ENCODE measurements around the gene SYNDIG1L. TPM values are rescaled to one million over a fixed set of nuclear protein-coding genes. Genes with fewer than 3 reads are reported as not detected.
A peak's percentile ranks its signal among the peaks of the same experiment; 100 is the strongest.

The SYNDIG1L gene
- total and polyA plus RNA-seq, 2 of the 8 experiments (the other 6 are each of a cell fraction or from before 2014, with no cell fraction given), result 3.0 to 3.2 TPM

GRCh38 chr14:74368441-74368840 is 57.6 kb downstream of the SYNDIG1L start:
- no peaks in the 10 kb centered on the region for H3K79me1 ChIP-seq (ENCODE audit: low read depth, low read length)
- H4K8ac ChIP-seq (ENCODE audit: extremely low read depth, insufficient read depth, low read length), result no peak overlapping the region
- no peak overlapping the region for H2BK20ac ChIP-seq (ENCODE audit: low read length)
- no peak overlapping the region for H2AFZ ChIP-seq (ENCODE audit: low read length)
- no peaks in the 10 kb centered on the region for H3K27me3 ChIP-seq (replicated peaks in 1 of 4; ENCODE audit: control insufficient read depth in 3 of 4, extremely low read depth in 1 of 4, insufficient read depth in 3 of 4, low read length in 3 of 4)
- H2BK5ac ChIP-seq (ENCODE audit: low read depth, low read length), result peak overlapping the region; percentile 49
- peak overlapping the region; percentile 69 for H2AK5ac ChIP-seq (ENCODE audit: low read depth, low read length)
- no peaks in the 10 kb centered on the region for H3K9me3 ChIP-seq (ENCODE audit: insufficient read depth in 2 of 2, low read depth in 1 of 2, low read length in 1 of 2)
- no peak overlapping the region for H4K5ac ChIP-seq (ENCODE audit: insufficient read length, low read depth, low read length)
- 84% methylated on average over 8 of the region's 8 CpGs; no CpG with 5 or more reads in 1 of the 2 experiments for WGBS, 2 experiments (ENCODE audit: extremely low coverage in 1 of 2, insufficient coverage in 1 of 2, insufficient read length in 1 of 2, insufficient replicate concordance in 2 of 2, low coverage in 1 of 2, low lambda C conversion rate in 2 of 2, missing lambda C conversion rate in 1 of 2)
- H2BK15ac ChIP-seq (ENCODE audit: low read length), result no peak overlapping the region
- H2BK120ac ChIP-seq (replicated peaks; ENCODE audit: low read depth, low read length), result no peak overlapping the region
- no peak overlapping the region for H3K27ac ChIP-seq (ENCODE audit: low read depth, low read length)
- no peak overlapping the region for H2BK12ac ChIP-seq (ENCODE audit: low read depth, low read length)
- peaks cover 0 to 6% (median 4%) of the 10 kb centered on the region in 4 experiments; a peak in 4 of 7 replicates for H3K4me1 ChIP-seq (replicated peaks in 1 of 4; ENCODE audit: control insufficient read depth in 3 of 4, insufficient read depth in 4 of 4, low read length in 3 of 4)
- no peak overlapping the region for H4K91ac ChIP-seq (replicated peaks; ENCODE audit: insufficient read length, low read length)
- H3K4me2 ChIP-seq (ENCODE audit: insufficient read depth in 1 of 2, low read depth in 2 of 2, low read length in 2 of 2), result no peak overlapping the region
- H3K4ac ChIP-seq (replicated peaks; ENCODE audit: insufficient read length, low read depth, low read length), result no peak overlapping the region
- DNase-seq (ENCODE audit: low read depth in 1 of 2, low spot score in 2 of 2), result no peak
- POLR2A ChIA-PET (ENCODE audit: partially characterized antibody), result interaction anchor here (0.5 to 5.5 kb wide), 7 partner anchors 8 to 110 kb away, joined by 3 to 30 read pairs (median 6); partner anchors contain the start of gene VRTN
- H3K36me3 ChIP-seq (ENCODE audit: control insufficient read depth in 2 of 4, insufficient read depth in 4 of 4, low read length in 3 of 4), result no peaks in the 10 kb centered on the region
- H3K4me3 ChIP-seq (ENCODE audit: extremely low read depth in 1 of 4, insufficient read depth in 2 of 4, low read depth in 3 of 4, low read length in 4 of 4), result no peak overlapping the region
- H3K9ac ChIP-seq (replicated peaks in 1 of 4; ENCODE audit: extremely low read depth in 1 of 4, low read depth in 3 of 4, low read length in 3 of 4), result no peak overlapping the region
- no peaks in the 10 kb centered on the region for H4K20me1 ChIP-seq (replicated peaks in 1 of 2; ENCODE audit: control insufficient read depth in 1 of 2, insufficient read depth in 2 of 2, low read length in 2 of 2)
- CTCF ChIA-PET (ENCODE audit: partially characterized antibody), result interaction anchor here (0.5 to 4.4 kb wide), 9 partner anchors 12 to 111 kb away, joined by 3 to 22 read pairs (median 3); no protein-coding TSS in a partner anchor
- no peak overlapping the region for H3K23ac ChIP-seq (ENCODE audit: insufficient read length)
- H3K18ac ChIP-seq (ENCODE audit: extremely low read depth, low read length), result no peak overlapping the region
- no peak for FAIRE-seq
- H3K14ac ChIP-seq (ENCODE audit: insufficient read length), result no peak overlapping the region
- no peaks in the 10 kb centered on the region for H3K23me2 ChIP-seq (ENCODE audit: low read depth, low read length)
- no peak overlapping the region for H3K56ac ChIP-seq (replicated peaks; ENCODE audit: insufficient read length, low read depth, low read length)
- peaks cover 0 to 4% of the 10 kb centered on the region in 2 experiments; a peak in 1 of 4 replicates for H3K79me2 ChIP-seq (ENCODE audit: control insufficient read depth in 1 of 2, insufficient read depth in 2 of 2, low read length in 2 of 2)
- no peak for TF ChIP-seq CHD2 (IDR thresholded peaks at IDR 0.05; ENCODE audit: low read length)
- no peak for TF ChIP-seq CREB1 (IDR thresholded peaks at IDR 0.05)
- TF ChIP-seq RBBP5 (IDR thresholded peaks at IDR 0.05; ENCODE audit: borderline replicate concordance, low read depth, low read length), result no peak
- TF ChIP-seq ATF3 (IDR thresholded peaks at IDR 0.05; ENCODE audit: insufficient read depth, low read depth, low read length), result no peak
- no peak for TF ChIP-seq SAP30 (IDR thresholded peaks at IDR 0.05; ENCODE audit: insufficient read depth, insufficient replicate concordance, low read length)
- TF ChIP-seq MAX (IDR thresholded peaks at IDR 0.05), result no peak
- no peak for TF ChIP-seq GTF2F1 (IDR thresholded peaks at IDR 0.05; ENCODE audit: borderline replicate concordance, low read depth, low read length)
- TF ChIP-seq HDAC6 (IDR thresholded peaks at IDR 0.05; ENCODE audit: low read depth, low read length), result no peak
- TF ChIP-seq SP4 (IDR thresholded peaks at IDR 0.05; ENCODE audit: low read length), result no peak
- TF ChIP-seq POLR2AphosphoS5 (IDR thresholded peaks at IDR 0.05; ENCODE audit: low read depth, low read length), result no peak
- TF ChIP-seq HDAC2 (IDR thresholded peaks at IDR 0.05; ENCODE audit: borderline replicate concordance in 1 of 2, low read depth in 2 of 2, low read length in 2 of 2), result no peak
- no peak for TF ChIP-seq TAF1 (IDR thresholded peaks at IDR 0.05; ENCODE audit: low read depth, low read length)
- TF ChIP-seq SP2 (IDR thresholded peaks at IDR 0.05; ENCODE audit: low read length), result no peak
- TF ChIP-seq CHD1 (IDR thresholded peaks at IDR 0.05; ENCODE audit: low read depth, low read length), result no peak

Data from H1 (cell line).